Hair follicular keratinocyte (primary cell): ENCODE data around the gene B3GALT5. TPM values are rescaled to one million over a fixed set of nuclear protein-coding genes. Genes with fewer than 3 reads are reported as not detected.

Source experiments
- total RNA-seq: library from RNA; depleted of rRNA; stranded (reverse); fragments of >200 nt; gene quantifications from 2 replicates; pipeline ENCODE4 v1.2.3, GENCODE V29; 2015

The B3GALT5 gene, protein sequence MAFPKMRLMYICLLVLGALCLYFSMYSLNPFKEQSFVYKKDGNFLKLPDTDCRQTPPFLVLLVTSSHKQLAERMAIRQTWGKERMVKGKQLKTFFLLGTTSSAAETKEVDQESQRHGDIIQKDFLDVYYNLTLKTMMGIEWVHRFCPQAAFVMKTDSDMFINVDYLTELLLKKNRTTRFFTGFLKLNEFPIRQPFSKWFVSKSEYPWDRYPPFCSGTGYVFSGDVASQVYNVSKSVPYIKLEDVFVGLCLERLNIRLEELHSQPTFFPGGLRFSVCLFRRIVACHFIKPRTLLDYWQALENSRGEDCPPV
- not detected in 2 replicates for total RNA-seq

DNA sequence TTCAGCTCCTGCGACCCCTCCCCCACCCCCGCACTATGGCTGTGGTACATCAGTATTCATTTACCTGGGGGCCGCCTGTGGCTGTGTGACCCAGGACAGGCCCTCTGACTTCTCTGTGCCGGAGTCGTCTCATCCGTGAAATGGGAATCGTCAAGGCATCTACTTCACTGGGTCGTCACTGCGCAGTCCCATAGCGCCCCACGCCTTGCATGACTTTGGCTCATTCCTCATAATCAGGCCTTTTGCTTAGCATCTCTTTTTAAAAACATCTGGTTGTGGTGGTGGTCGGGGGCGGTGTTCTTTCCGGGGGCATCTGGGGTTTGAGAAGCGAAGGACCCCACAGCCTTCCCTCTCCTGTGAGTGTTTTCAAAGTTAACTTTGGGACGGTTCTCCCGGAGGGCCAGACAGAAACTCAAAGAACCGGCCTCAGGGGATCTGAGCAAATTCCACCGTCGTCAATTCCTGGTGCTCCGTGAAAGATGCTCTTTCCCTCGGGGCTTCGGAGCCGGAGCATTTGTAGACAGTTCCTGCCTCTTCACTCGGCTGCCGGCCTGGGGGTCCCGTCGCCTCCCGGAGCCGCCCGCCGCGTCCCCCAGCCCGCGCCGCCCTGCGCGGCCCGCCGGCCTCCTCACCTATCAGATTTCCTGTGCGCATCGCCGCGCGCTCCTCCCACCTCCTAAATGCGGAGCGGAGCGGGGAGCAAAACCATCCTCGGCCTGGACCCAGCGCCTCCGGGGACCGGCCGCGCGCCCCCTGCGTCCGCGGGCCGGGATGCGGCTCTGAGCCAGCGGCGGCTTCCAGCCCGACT, at the start of gene B3GALT5:
Gene B3GALT5, plus strand, starts transcription at position 708 of the 808 bp plus-strand sequence. CDS start 47,620 bp downstream, outside the sequence.

Other genes starting within 250 kb of the B3GALT5 start
- gene LCA5L, start 167.2 kb upstream of the B3GALT5 start, total RNA-seq: 0.19 and 0.47 TPM in 2 replicates
- gene SH3BGR, start 161.0 kb upstream of the B3GALT5 start, total RNA-seq: 0.46 and 0.70 TPM in 2 replicates
- gene IGSF5, start 132.2 kb downstream of the B3GALT5 start, total RNA-seq: not detected in 2 replicates